ENCODE data around the gene SIPA1L3. TPM values are rescaled to one million over a fixed set of nuclear protein-coding genes. Genes with fewer than 3 reads are reported as not detected.
"Not testable (repeated sequence)": the region's sequence is repeated elsewhere in the genome, so short reads cannot be mapped to it uniquely, and the experiment has no call there.

The SIPA1L3 gene
- polyA plus RNA-seq, 1 of the 3 experiments (the other 2 are of a cell fraction): 11.6 TPM

DNA sequence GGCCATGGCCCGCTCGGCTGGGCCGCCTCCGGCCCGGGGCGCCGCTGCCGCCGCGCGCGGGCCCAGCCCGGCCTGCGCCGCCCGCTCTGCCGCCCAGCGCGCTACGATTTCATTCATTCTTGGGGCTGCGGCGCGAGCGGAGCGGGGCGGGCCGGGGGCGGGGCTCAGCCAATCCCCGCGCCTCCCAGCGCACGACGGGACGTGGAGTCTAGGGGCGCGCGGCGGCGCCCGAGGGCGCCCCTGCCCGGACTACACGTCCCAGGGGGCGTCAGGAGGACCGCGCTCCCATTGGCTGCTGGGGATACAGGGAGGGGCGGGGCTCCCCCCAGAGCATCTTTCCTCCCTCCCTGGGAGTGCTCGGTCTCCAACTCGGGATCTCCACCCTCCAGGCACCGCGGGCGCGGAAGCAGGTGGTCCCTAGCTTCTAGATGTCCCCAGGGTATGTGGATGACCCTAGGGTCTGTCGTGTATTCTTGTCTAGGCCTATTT is 322.6 kb downstream of the SIPA1L3 start (continued):
- TF ChIP-seq REST (IDR thresholded peaks at IDR 0.05; ENCODE audit: low read depth, low read length) (no peak), NRF1 (IDR thresholded peaks at IDR 0.05; ENCODE audit: low read depth, low read length) (no peak), USF2 (IDR thresholded peaks at IDR 0.05; ENCODE audit: borderline replicate concordance, low read depth, low read length) (no peak), IRF3 (IDR thresholded peaks at IDR 0.05; ENCODE audit: low read depth, low read length) (no peak), CHD2 (IDR thresholded peaks at IDR 0.05; ENCODE audit: low read length, partially characterized antibody) (peak; percentile 42), NFIC (IDR thresholded peaks at IDR 0.05; ENCODE audit: borderline replicate concordance) (no peak), FOXM1 (IDR thresholded peaks at IDR 0.05; ENCODE audit: low read depth) (no peak), SMC3 (IDR thresholded peaks at IDR 0.05; ENCODE audit: low read depth, low read length) (no peak)

- H3K9ac ChIP-seq; H3K9me3 ChIP-seq; H3K36me3 ChIP-seq (replicated peaks in 1 of 2; ENCODE audit: control insufficient read depth in 1 of 2, insufficient read depth in 2 of 2, low read length in 1 of 2); H2AFZ ChIP-seq (ENCODE audit: low read depth); H3K27ac ChIP-seq (ENCODE audit: low read depth in 2 of 2, low read length in 1 of 2); H3K9me2 ChIP-seq; H4K20me1 ChIP-seq (ENCODE audit: insufficient read depth); DNase-seq; H3K4me2 ChIP-seq; H3K27me3 ChIP-seq (ENCODE audit: insufficient read depth); H3K79me2 ChIP-seq (ENCODE audit: insufficient read depth); H3K4me3 ChIP-seq (ENCODE audit: low read depth in 2 of 2, low read length in 1 of 2); H3K4me1 ChIP-seq (ENCODE audit: control insufficient read depth in 1 of 2, insufficient read depth in 2 of 2, low read depth in 1 of 2, low read length in 1 of 2); H3F3A ChIP-seq (replicated peaks; ENCODE audit: insufficient read depth): not testable (repeated sequence)
- POLR2A ChIA-PET: interaction anchor here (0.7 kb wide), 1 partner anchor 324 kb away, joined by 3 read pairs; the partner anchor contains the start of gene SIPA1L3
- 55% methylated on average over 3 of the region's 3 CpGs for WGBS (ENCODE audit: low lambda C conversion rate)
- CTCF ChIA-PET: interaction anchor here (0.8 to 5.5 kb wide), 5 partner anchors 10 to 328 kb away, joined by 3 to 41 read pairs (median 5); partner anchors contain the start of gene CATSPERG
Observed at GRCh38 chr19:38230506-38231133, 323.6 kb downstream of the SIPA1L3 start.

Measured in SK-N-SH (cell line).